Progenitor cell of endocrine pancreas (in vitro differentiated cells): Measurements from ENCODE around the gene TRMT44. TPM values are rescaled to one million over a fixed set of nuclear protein-coding genes. Genes with fewer than 3 reads are reported as not detected.

Experiments used
- DNase-seq: peaks from one replicate; pipeline ENCODE4 v3.0.0; 2021; ENCODE audit warnings: low spot score; ENCODE audit not compliant: unreplicated experiment
- H3K27ac Mint-ChIP-seq: 2 replicates; pipeline ENCODE4 v1.8.0; 2021; ENCODE audit warnings: mild to moderate bottlenecking, moderate library complexity, mixed read lengths
- H3K27me3 Mint-ChIP-seq: 2 replicates; pipeline ENCODE4 v1.8.0; 2021; ENCODE audit warnings: mixed read lengths
- H3K36me3 Mint-ChIP-seq: 2 replicates; pipeline ENCODE4 v1.8.0; 2022; ENCODE audit warnings: mixed read lengths; ENCODE audit not compliant: insufficient read depth
- H3K4me1 Mint-ChIP-seq: 2 replicates; pipeline ENCODE4 v1.8.0; 2021; ENCODE audit warnings: low read depth, mixed read lengths
- H3K4me3 Mint-ChIP-seq: 2 replicates; pipeline ENCODE4 v1.8.0; 2021; ENCODE audit warnings: low read depth, mild to moderate bottlenecking, moderate library complexity, mixed read lengths
- H3K9me3 Mint-ChIP-seq: 2 replicates; pipeline ENCODE4 v1.8.0; 2021; ENCODE audit warnings: low read depth, mixed read lengths
- CTCF ChIP-seq: fragments of 200-600 bp; sonication (generic); IDR thresholded peaks from one replicate; pipeline ENCODE4 v1.5.0; 2021; ENCODE audit warnings: antibody characterized with exemption, mild to moderate bottlenecking; ENCODE audit not compliant: unreplicated experiment
- total RNA-seq: library from RNA; stranded (reverse); gene quantifications from 2 replicates; pipeline ENCODE4 v1.2.1, GENCODE V29; 2021

The TRMT44 gene
- total RNA-seq, 1 donor from 2014 or later, result 31.0 TPM

GRCh38 chr4:8470451-8471024 lies 30.0 kb downstream of the TRMT44 start:
- H3K27me3 Mint-ChIP-seq, result no peaks in the 10 kb centered on the region
- TF ChIP-seq CTCF, result no peak
- H3K4me1 Mint-ChIP-seq, result no peaks in the 10 kb centered on the region
- peak overlapping the region; percentile 62 for H3K27ac Mint-ChIP-seq
- peaks cover 9% of the 10 kb centered on the region for H3K36me3 Mint-ChIP-seq
- no peak overlapping the region for H3K4me3 Mint-ChIP-seq
- no peaks in the 10 kb centered on the region for H3K9me3 Mint-ChIP-seq
- DNase-seq, result no peak

- no peak for DNase-seq
- Mint-ChIP-seq H3K27me3 (no peaks in the 10 kb centered on the region), H3K4me3 (no peak overlapping the region), H3K27ac (no peak overlapping the region), H3K9me3 (no peaks in the 10 kb centered on the region), H3K36me3 (peaks cover 9% of the 10 kb centered on the region), H3K4me1 (no peaks in the 10 kb centered on the region)
- no peak for TF ChIP-seq CTCF
Measured at GRCh38 chr4:8471211-8471875, 30.8 kb downstream of the TRMT44 start.

- Mint-ChIP-seq H3K9me3 (no peaks in the 10 kb centered on the region), H3K27me3 (no peaks in the 10 kb centered on the region), H3K4me1 (no peaks in the 10 kb centered on the region), H3K4me3 (no peak overlapping the region), H3K27ac (no peak overlapping the region), H3K36me3 (peaks cover 10% of the 10 kb centered on the region)
- TF ChIP-seq CTCF, result no peak
- DNase-seq, result no peak
Measured at GRCh38 chr4:8472158-8472688, 31.6 kb downstream of the TRMT44 start.

GRCh38 chr4:8472689-8473197 lies 32.2 kb downstream of the TRMT44 start:
- no peaks in the 10 kb centered on the region for H3K27me3 Mint-ChIP-seq

More at GRCh38 chr4:8472689-8473197, 32.2 kb downstream of the TRMT44 start:
- Mint-ChIP-seq H3K36me3 (peaks cover 10% of the 10 kb centered on the region), H3K4me3 (no peak overlapping the region), H3K27ac (no peak overlapping the region), H3K4me1 (no peaks in the 10 kb centered on the region), H3K9me3 (no peaks in the 10 kb centered on the region)
- TF ChIP-seq CTCF, result no peak
- DNase-seq, result no peak
